Measurements from ENCODE around the gene CEP55.

DNA sequence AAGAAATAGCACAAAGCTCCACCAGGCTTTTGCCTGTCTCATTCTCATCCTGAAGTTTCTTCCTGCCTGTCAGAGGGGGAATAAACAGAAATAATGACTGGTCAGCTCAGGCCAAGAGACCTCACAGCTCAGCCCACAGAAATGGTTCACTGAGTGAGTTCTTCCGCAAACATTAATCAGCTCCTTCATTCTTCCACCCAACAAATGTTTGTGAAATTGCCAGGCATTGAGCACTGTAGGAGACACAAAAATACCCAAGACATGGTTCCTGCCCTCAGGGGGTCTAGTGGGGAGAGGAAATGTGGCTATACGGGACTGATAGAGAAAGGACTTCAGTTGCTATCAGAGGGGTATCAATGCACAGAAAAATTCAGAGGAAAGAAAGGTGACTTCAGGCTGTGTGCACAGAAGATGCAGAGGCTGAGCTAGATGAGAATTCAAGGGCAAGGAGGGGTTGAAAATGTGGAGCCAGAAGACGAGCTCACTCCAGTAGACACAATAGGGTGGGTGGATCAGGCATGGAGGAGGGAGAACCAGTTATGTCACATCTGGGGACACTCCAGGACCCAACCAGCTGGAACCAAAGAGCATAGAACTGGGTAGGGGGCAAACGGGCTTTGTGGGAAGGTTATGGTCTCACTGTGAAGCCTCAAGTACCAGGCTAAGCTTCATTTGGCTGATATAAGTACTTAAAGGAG, 35.2 kb upstream of the CEP55 start:
- TF ChIP-seq CTCF (conservative IDR thresholded peaks at IDR 0.05) = no peak
- no peak for TF ChIP-seq ZFX (IDR thresholded peaks at IDR 0.05)
